Smooth muscle cell (in vitro differentiated cells): ENCODE data around the gene POLD4. TPM values are rescaled to one million over a fixed set of nuclear protein-coding genes. Genes with fewer than 3 reads are reported as not detected.
A peak's percentile ranks its signal among the peaks of the same experiment; 100 is the strongest.

Experiments
- DNase-seq: peaks from one replicate; lab custom pipeline; 2025; ENCODE audit not compliant: unreplicated experiment; lab: John Stamatoyannopoulos, UW
- H2AFZ ChIP-seq: fragments of 200-600 bp; sonication (generic); 2 replicates; pipeline ENCODE4 v1.6.0; 2016; ENCODE audit warnings: antibody characterized with exemption, low read depth, mild to moderate bottlenecking
- H3F3A ChIP-seq: fragments of 200-600 bp; sonication (generic); 2 replicates; pipeline ENCODE4 v1.6.0; 2017; ENCODE audit warnings: antibody characterized with exemption, low read depth
- H3K27ac ChIP-seq: fragments of 200-600 bp; sonication (generic); 2 replicates; pipeline ENCODE4 v1.5.1; 2016; ENCODE audit warnings: low read depth, mild to moderate bottlenecking
- H3K27me3 ChIP-seq: fragments of 200-600 bp; sonication (generic); 2 replicates; pipeline ENCODE4 v1.6.1; 2016; ENCODE audit warnings: low read depth, mild to moderate bottlenecking
- H3K36me3 ChIP-seq: fragments of 200-600 bp; sonication (generic); 2 replicates; pipeline ENCODE4 v1.5.1; 2016; ENCODE audit warnings: low read depth
- H3K4me1 ChIP-seq: fragments of 200-600 bp; sonication (generic); 2 replicates; pipeline ENCODE4 v1.5.1; 2016; ENCODE audit warnings: low read depth
- H3K4me2 ChIP-seq: fragments of 200-600 bp; sonication (generic); 2 replicates; pipeline ENCODE4 v1.6.0; 2016; ENCODE audit warnings: mild to moderate bottlenecking
- H3K4me3 ChIP-seq: fragments of 200-600 bp; sonication (generic); 2 replicates; pipeline ENCODE4 v1.5.1; 2016; ENCODE audit warnings: mild to moderate bottlenecking
- H3K79me2 ChIP-seq: fragments of 200-600 bp; sonication (generic); 2 replicates; pipeline ENCODE4 v1.6.0; 2016; ENCODE audit warnings: low read depth, mild to moderate bottlenecking
- H3K9ac ChIP-seq: fragments of 200-600 bp; sonication (generic); 2 replicates; pipeline ENCODE4 v1.6.0; 2016; ENCODE audit warnings: low read depth
- H3K9me3 ChIP-seq: fragments of 200-600 bp; sonication (generic); replicated peaks from 2 replicates; pipeline ENCODE4 v1.5.1; 2016; ENCODE audit warnings: low read depth
- H4K20me1 ChIP-seq: fragments of 200-600 bp; sonication (generic); 2 replicates; pipeline ENCODE4 v1.6.0; 2016; ENCODE audit warnings: low read depth
- CTCF ChIP-seq: fragments of 200-600 bp; sonication (generic); IDR thresholded peaks from 2 replicates; pipeline ENCODE4 v1.5.1; 2017; ENCODE audit warnings: borderline replicate concordance, mild to moderate bottlenecking, antibody characterized with exemption; ENCODE audit not compliant: insufficient read depth, poor library complexity, severe bottlenecking
- WGBS: methylation state at CpG from one replicate; pipeline ENCODE4 v1.1.7; 2016; ENCODE audit warnings: low lambda C conversion rate; 5-methylcytosine and 5-hydroxymethylcytosine counted together
- polyA plus RNA-seq: library from polyadenylated mRNA; unstranded; fragments of >200 nt; fragmentation: Nextera tagmentation; extraction: Ambion mirVana; gene quantifications from 2 replicates; pipeline ENCODE4 v1.2.1, GENCODE V29; 2016
- total RNA-seq: library from RNA; depleted of rRNA; stranded (reverse); fragments of >200 nt; gene quantifications from 2 replicates; pipeline ENCODE4 v1.2.3, GENCODE V29; 2014

The POLD4 gene
- total and polyA plus RNA-seq, 2 experiments from 2014 or later, result 61.4 to 113 TPM

DNA sequence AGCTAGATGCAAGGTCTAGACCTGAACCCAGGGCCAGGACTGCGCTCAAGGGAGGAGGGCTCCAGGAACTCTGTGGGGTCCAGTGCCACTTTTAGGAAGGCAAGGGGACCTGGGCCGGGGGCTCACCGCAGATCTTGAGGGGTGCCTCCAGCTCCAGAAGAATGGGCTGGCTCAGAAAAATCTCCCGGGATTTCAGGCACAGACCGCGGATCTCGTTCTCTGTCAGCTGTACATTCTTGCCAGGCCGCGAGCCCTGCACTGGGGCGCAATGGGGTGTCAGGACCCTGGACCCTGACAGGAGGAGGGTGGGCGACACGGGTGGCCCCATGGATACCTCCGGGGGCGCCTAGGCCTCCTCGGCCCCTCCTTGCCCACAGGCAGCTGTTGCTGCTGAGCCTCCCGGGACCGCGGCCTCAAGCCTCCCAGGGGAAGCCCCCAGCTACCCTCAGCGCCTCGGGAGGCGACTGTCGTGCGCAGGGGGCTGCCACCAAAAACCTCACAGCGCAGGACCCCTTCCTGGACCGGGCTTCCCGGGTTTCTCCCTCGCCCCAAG is 47.7 kb upstream of the POLD4 start:
- 12% methylated on average over 26 of the region's 27 CpGs for WGBS
- H3K79me2 ChIP-seq, result peaks cover 22% of the 10 kb centered on the region
- H3K9me3 ChIP-seq, result no peaks in the 10 kb centered on the region
- no peak for TF ChIP-seq CTCF
- H2AFZ ChIP-seq, result no peak overlapping the region
- no peak for DNase-seq
- H3K4me3 ChIP-seq, result peak overlapping the region; percentile 89
- no peaks in the 10 kb centered on the region for H3K27me3 ChIP-seq
- H4K20me1 ChIP-seq, result peaks cover 24% of the 10 kb centered on the region
- peaks cover 4% of the 10 kb centered on the region for H3K4me1 ChIP-seq
- H3K9ac ChIP-seq, result peak overlapping the region; percentile 97
- H3K4me2 ChIP-seq, result peak overlapping the region; percentile 99
- peak overlapping the region; percentile 75 for H3K27ac ChIP-seq
- H3K36me3 ChIP-seq, result no peaks in the 10 kb centered on the region
- H3F3A ChIP-seq, result no peaks in the 10 kb centered on the region

DNA sequence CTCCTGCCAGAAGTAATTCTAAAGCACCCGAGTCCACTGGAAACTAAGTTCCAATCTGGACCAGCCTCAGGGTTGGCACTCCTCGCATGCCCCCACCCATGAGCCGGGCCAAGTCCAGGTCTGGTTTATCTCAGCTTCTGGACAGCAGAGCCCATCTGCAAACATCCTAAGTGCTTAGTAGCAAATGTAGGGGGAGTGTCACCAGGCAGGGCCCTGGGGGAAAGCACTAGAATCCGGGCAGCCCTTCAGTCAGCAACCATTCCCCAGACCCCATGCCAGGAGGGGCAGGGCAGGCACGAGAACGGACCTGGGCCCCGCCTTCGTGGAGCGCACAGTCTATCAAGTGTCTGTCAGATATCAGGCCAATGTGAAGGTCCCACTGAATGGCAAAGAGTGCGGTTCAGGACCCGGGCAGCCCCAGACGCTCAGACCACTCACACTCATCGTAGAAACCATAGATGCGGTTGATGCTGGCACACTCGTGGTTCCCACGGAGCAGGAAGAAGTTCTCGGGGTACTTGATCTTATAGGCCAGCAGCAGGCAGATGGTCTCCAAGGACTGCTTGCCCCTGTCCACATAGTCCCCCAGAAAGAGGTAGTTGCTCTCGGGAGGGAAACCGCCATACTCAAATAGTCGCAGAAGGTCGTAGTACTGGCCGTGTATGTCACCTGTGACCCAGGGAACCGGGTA is 47.0 kb upstream of the POLD4 start:
- H3F3A ChIP-seq, result no peaks in the 10 kb centered on the region
- peaks cover 4% of the 10 kb centered on the region for H3K4me1 ChIP-seq
- 67% methylated on average over 23 of the region's 23 CpGs for WGBS

DNA sequence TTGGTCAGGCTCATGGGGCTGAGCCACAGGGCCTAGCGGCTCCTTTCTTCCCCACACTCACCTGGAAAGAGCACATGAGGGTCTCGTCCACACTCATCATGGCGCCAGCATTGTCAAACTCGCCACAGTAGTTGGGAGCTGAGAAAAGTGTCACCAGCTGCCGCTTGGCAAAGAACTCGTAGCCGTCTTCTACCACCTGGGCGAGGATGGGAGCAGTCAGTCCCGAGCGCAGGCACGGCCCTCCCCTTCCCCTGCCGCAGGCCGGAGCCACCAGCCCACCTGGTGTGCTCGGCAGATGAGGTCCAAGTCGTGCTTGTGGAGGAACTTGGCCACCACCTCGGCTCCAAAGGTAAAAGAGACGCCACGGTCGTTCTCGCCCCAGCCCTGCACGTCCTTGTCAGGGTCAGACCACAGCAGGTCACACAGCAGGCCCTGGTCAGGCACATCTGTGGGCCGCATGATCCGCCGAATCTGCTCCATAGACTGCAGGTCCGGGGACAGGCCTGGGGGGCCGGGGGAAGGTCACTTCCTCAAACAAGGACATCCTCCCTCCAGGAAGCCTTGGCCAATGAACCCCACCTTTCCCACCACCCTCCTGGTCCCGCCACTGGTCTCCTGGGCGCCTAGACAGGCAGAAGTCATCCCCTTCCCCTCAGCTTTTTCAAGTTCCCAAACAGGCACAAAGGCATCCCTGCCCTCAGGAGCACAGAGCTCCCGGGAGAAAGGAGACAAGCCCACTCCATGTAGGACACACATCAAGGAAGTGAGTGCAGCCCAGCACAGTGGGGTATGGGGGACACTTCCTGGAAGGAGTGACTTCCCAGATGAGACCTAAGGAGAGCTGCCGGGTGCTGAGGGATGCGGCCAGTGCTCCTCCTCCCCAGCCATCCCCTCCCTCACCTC is 45.6 kb upstream of the POLD4 start:
- no peak for TF ChIP-seq CTCF
- H3F3A ChIP-seq, result no peaks in the 10 kb centered on the region
- H3K4me3 ChIP-seq, result no peak overlapping the region
- no peak overlapping the region for H2AFZ ChIP-seq
- H3K4me1 ChIP-seq, result peaks cover 4% of the 10 kb centered on the region
- 94% methylated on average over 31 of the region's 31 CpGs for WGBS
- no peaks in the 10 kb centered on the region for H3K9me3 ChIP-seq
- peaks cover 22% of the 10 kb centered on the region for H3K79me2 ChIP-seq
- no peak overlapping the region for H3K27ac ChIP-seq
- no peaks in the 10 kb centered on the region for H3K27me3 ChIP-seq
- peaks cover 24% of the 10 kb centered on the region for H4K20me1 ChIP-seq
- no peaks in the 10 kb centered on the region for H3K36me3 ChIP-seq
- H3K9ac ChIP-seq, result no peak overlapping the region
- DNase-seq, result no peak
- H3K4me2 ChIP-seq, result no peak overlapping the region

More for the DNA sequence above, 47.0 kb upstream of the POLD4 start:
- peak overlapping the region; percentile 89 for H3K4me3 ChIP-seq
- H3K36me3 ChIP-seq, result no peaks in the 10 kb centered on the region
- TF ChIP-seq CTCF, result no peak
- H2AFZ ChIP-seq, result no peak overlapping the region
- H3K27ac ChIP-seq, result peak overlapping the region; percentile 75
- peak overlapping the region; percentile 97 for H3K9ac ChIP-seq
- peaks cover 22% of the 10 kb centered on the region for H3K79me2 ChIP-seq
- H3K27me3 ChIP-seq, result no peaks in the 10 kb centered on the region
- H3K9me3 ChIP-seq, result no peaks in the 10 kb centered on the region
- DNase-seq, result no peak
- H3K4me2 ChIP-seq, result peak overlapping the region; percentile 99
- peaks cover 24% of the 10 kb centered on the region for H4K20me1 ChIP-seq
